ENCODE data around the gene CSDE1.
"Not testable (repeated sequence)": the region's sequence is repeated elsewhere in the genome, so short reads cannot be mapped to it uniquely, and the experiment has no call there.

Gene CSDE1

GRCh38 chr1:114757455-114758255 lies at the start of gene CSDE1:
TSS of gene CSDE1 (minus strand) at chr1:114757984. CDS start at chr1:114739890, 18,094 bp downstream.
- DNase-seq (ENCODE audit: low spot score) (peak; percentile 98), FAIRE-seq (peak; percentile 99)

- FAIRE-seq; DNase-seq (ENCODE audit: low spot score): not testable (repeated sequence)
Measured at GRCh38 chr1:114804449-114804848, 46.7 kb upstream of the CSDE1 start.

GRCh38 chr1:114803001-114803400 lies 45.2 kb upstream of the CSDE1 start:
- DNase-seq (ENCODE audit: low spot score) (peak; percentile 38), FAIRE-seq (peak; percentile 5)

GRCh38 chr1:114794038-114794437 lies 36.3 kb upstream of the CSDE1 start:
- DNase-seq (ENCODE audit: low spot score) (no peak), FAIRE-seq (no peak)

- FAIRE-seq; DNase-seq (ENCODE audit: low spot score): not testable (repeated sequence)
Measured at GRCh38 chr1:114790581-114790980, 32.8 kb upstream of the CSDE1 start.

GRCh38 chr1:114786440-114786839 lies 28.7 kb upstream of the CSDE1 start:
- FAIRE-seq; DNase-seq (ENCODE audit: low spot score): not testable (repeated sequence)

- no peak for DNase-seq (ENCODE audit: low spot score)
- no peak for FAIRE-seq
Measured at GRCh38 chr1:114782476-114782875, 24.7 kb upstream of the CSDE1 start.

- peak; percentile 98 for DNase-seq (ENCODE audit: low spot score)
Measured at GRCh38 chr1:114780344-114781226, 22.8 kb upstream of the CSDE1 start, which contains the start of gene SIKE1. TSS of gene SIKE1 (minus strand) at chr1:114780685. CDS start at chr1:114780607, 78 bp downstream.

GRCh38 chr1:114779722-114780121 lies 21.9 kb upstream of the CSDE1 start:
- DNase-seq (ENCODE audit: low spot score): no peak
- no peak for FAIRE-seq

More at GRCh38 chr1:114780344-114781226, 22.8 kb upstream of the CSDE1 start, which contains the start of gene SIKE1:
- FAIRE-seq: peak; percentile 61

- not testable (repeated sequence) for DNase-seq (ENCODE audit: low spot score); FAIRE-seq
Measured at GRCh38 chr1:114776726-114777125, 18.9 kb upstream of the CSDE1 start.

GRCh38 chr1:114771992-114772391 lies 14.2 kb upstream of the CSDE1 start:
- DNase-seq (ENCODE audit: low spot score): no peak
- no peak for FAIRE-seq

- FAIRE-seq (no peak), DNase-seq (ENCODE audit: low spot score) (no peak)
Measured at GRCh38 chr1:114770989-114771388, 13.2 kb upstream of the CSDE1 start.

GRCh38 chr1:114764689-114765088 lies 6.9 kb upstream of the CSDE1 start:
- no peak for FAIRE-seq

GRCh38 chr1:114758256-114758832 lies 560 bp upstream of the CSDE1 start:
- FAIRE-seq (no peak), DNase-seq (ENCODE audit: low spot score) (peak; percentile 13)

More at GRCh38 chr1:114764689-114765088, 6.9 kb upstream of the CSDE1 start:
- no peak for DNase-seq (ENCODE audit: low spot score)

GRCh38 chr1:114756949-114757454 lies 782 bp downstream of the CSDE1 start:
- peak; percentile 21 for DNase-seq (ENCODE audit: low spot score)
- FAIRE-seq: no peak

GRCh38 chr1:114756009-114756892 lies 1.5 kb downstream of the CSDE1 start:
- DNase-seq (ENCODE audit: low spot score) (no peak), FAIRE-seq (no peak)

GRCh38 chr1:114755006-114755931 lies 2.5 kb downstream of the CSDE1 start:
- DNase-seq (ENCODE audit: low spot score) (no peak), FAIRE-seq (no peak)

GRCh38 chr1:114753702-114754101 lies 4.1 kb downstream of the CSDE1 start:
- not testable (repeated sequence) for DNase-seq (ENCODE audit: low spot score); FAIRE-seq

GRCh38 chr1:114753143-114753542 lies 4.6 kb downstream of the CSDE1 start:
- no peak for FAIRE-seq
- no peak for DNase-seq (ENCODE audit: low spot score)

Data from urothelium cell line (cell line).